DND-41 (cell line): ENCODE results near the gene FGFBP2.

ENCODE experiments used
- ATAC-seq: fragments of 200-7000 bp; cut with Tn5 transposase; 3 replicates; pipeline ENCODE4 v1.9.1; 2021; ENCODE audit warnings: low read depth; ENCODE audit not compliant: insufficient read depth
- DNase-seq: peaks from one replicate; pipeline ENCODE4 v3.0.0-alpha.2; 2020
- H2AFZ ChIP-seq: 2 replicates; pipeline ENCODE4 v1.6.0; 2012; ENCODE audit warnings: low read depth, low read length
- H3K27ac ChIP-seq: 2 replicates; pipeline ENCODE4 v1.5.1; 2012; ENCODE audit warnings: low read length, inconsistent platforms
- H3K27me3 ChIP-seq: fragments of 200-600 bp; sonication (generic); 2 replicates; pipeline ENCODE4 v1.6.0; 2012; ENCODE audit warnings: low read length, mild to moderate bottlenecking, inconsistent platforms; ENCODE audit not compliant: insufficient read depth, poor library complexity
- H3K36me3 ChIP-seq: 2 replicates; pipeline ENCODE4 v1.5.1; 2012; ENCODE audit warnings: low read length, inconsistent platforms; ENCODE audit not compliant: insufficient read depth
- H3K4me1 ChIP-seq: 2 replicates; pipeline ENCODE4 v1.5.1; 2012; ENCODE audit warnings: mild to moderate bottlenecking, low read length; ENCODE audit not compliant: insufficient read depth
- H3K4me2 ChIP-seq: 2 replicates; pipeline ENCODE4 v1.6.0; 2012; ENCODE audit warnings: mild to moderate bottlenecking, moderate library complexity, low read length, inconsistent platforms; ENCODE audit not compliant: insufficient read depth
- H3K4me3 ChIP-seq, 2 experiments: fragments of 200-600 bp in 1 of 2; shearing (Covaris generic) in 1 of 2; 2 replicates each; pipeline ENCODE4 v1.5.1; 2012 to 2016; ENCODE audit warnings: inconsistent platforms in 2 of 2, low read length in 2 of 2, mild to moderate bottlenecking in 2 of 2, low read depth in 1 of 2, moderate library complexity in 1 of 2
- H3K79me2 ChIP-seq: 2 replicates; pipeline ENCODE4 v1.6.0; 2012; ENCODE audit warnings: low read length, inconsistent platforms; ENCODE audit not compliant: insufficient read depth
- H3K9ac ChIP-seq: 2 replicates; pipeline ENCODE4 v1.6.0; 2012; ENCODE audit warnings: low read depth, mild to moderate bottlenecking, inconsistent platforms, low read length, moderate library complexity
- H3K9me3 ChIP-seq: 2 replicates; pipeline ENCODE4 v1.5.1; 2012; ENCODE audit warnings: low read length, moderate library complexity, mild to moderate bottlenecking, inconsistent platforms; ENCODE audit not compliant: insufficient read depth, severe bottlenecking
- H4K20me1 ChIP-seq: 2 replicates; pipeline ENCODE4 v1.6.0; 2012; ENCODE audit warnings: low read length; ENCODE audit not compliant: insufficient read depth
- EZH2 ChIP-seq: IDR thresholded peaks from 3 replicates; pipeline ENCODE4 v1.6.1; 2012; ENCODE audit warnings: borderline replicate concordance, low read depth, mild to moderate bottlenecking, moderate library complexity, low read length, inconsistent platforms; ENCODE audit not compliant: severe bottlenecking
- TF ChIP-seq, protein P1 (sequence below): IDR thresholded peaks from 2 replicates; pipeline ENCODE4 v1.5.1; 2012; ENCODE audit warnings: borderline replicate concordance, low read length, moderate library complexity, mild to moderate bottlenecking; ENCODE audit not compliant: poor library complexity, severe bottlenecking; ENCODE audit errors: extremely low read depth

The FGFBP2 gene

DNA sequence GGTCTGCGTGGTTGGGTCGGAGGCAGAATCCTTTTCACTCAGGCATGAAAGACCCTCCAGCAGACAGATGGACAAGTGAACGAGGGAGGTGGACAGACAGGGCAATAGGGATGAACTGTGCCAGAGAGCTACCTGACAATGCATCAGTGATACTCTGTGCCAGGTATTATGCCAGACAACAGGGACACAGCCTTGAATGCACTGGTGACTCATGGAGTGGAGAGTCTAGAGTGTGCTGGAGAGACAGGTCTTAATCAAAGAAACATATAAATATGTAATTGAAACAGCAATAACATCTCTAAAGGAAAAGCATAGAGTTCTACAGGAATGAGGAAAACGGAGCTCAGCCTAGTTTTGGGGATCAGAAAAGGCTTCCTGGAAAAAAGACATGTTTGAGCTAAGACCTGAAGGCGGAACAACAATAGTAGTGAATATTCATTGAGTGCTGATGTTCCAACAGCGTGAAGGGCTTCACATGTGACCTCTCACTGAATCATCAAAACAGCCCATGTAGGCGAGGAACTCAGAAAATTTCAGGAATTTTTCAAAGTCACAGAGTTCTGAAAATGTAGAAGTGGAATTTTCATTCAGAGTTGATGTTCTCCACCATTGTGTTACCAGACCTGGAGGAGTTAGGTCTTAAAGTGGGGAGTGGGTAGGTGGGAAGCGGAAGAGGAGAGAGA is 20.0 kb upstream of the FGFBP2 start:
- Histone ChIP-seq H3K4me2 (no peak overlapping the region), H3K36me3 (no peaks in the 10 kb centered on the region), H3K9me3 (no peaks in the 10 kb centered on the region), H3K79me2 (no peaks in the 10 kb centered on the region), H4K20me1 (no peaks in the 10 kb centered on the region), H3K27ac (no peak overlapping the region), H3K4me1 (no peaks in the 10 kb centered on the region), H3K4me3 (no peak overlapping the region), H2AFZ (no peak overlapping the region), H3K9ac (no peak overlapping the region), H3K27me3 (peaks cover 26% of the 10 kb centered on the region)
- TF ChIP-seq, protein P1, sequence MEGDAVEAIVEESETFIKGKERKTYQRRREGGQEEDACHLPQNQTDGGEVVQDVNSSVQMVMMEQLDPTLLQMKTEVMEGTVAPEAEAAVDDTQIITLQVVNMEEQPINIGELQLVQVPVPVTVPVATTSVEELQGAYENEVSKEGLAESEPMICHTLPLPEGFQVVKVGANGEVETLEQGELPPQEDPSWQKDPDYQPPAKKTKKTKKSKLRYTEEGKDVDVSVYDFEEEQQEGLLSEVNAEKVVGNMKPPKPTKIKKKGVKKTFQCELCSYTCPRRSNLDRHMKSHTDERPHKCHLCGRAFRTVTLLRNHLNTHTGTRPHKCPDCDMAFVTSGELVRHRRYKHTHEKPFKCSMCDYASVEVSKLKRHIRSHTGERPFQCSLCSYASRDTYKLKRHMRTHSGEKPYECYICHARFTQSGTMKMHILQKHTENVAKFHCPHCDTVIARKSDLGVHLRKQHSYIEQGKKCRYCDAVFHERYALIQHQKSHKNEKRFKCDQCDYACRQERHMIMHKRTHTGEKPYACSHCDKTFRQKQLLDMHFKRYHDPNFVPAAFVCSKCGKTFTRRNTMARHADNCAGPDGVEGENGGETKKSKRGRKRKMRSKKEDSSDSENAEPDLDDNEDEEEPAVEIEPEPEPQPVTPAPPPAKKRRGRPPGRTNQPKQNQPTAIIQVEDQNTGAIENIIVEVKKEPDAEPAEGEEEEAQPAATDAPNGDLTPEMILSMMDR, result no peak
- no peak for TF ChIP-seq EZH2
- ATAC-seq, result no peak
- DNase-seq, result no peak

DNA sequence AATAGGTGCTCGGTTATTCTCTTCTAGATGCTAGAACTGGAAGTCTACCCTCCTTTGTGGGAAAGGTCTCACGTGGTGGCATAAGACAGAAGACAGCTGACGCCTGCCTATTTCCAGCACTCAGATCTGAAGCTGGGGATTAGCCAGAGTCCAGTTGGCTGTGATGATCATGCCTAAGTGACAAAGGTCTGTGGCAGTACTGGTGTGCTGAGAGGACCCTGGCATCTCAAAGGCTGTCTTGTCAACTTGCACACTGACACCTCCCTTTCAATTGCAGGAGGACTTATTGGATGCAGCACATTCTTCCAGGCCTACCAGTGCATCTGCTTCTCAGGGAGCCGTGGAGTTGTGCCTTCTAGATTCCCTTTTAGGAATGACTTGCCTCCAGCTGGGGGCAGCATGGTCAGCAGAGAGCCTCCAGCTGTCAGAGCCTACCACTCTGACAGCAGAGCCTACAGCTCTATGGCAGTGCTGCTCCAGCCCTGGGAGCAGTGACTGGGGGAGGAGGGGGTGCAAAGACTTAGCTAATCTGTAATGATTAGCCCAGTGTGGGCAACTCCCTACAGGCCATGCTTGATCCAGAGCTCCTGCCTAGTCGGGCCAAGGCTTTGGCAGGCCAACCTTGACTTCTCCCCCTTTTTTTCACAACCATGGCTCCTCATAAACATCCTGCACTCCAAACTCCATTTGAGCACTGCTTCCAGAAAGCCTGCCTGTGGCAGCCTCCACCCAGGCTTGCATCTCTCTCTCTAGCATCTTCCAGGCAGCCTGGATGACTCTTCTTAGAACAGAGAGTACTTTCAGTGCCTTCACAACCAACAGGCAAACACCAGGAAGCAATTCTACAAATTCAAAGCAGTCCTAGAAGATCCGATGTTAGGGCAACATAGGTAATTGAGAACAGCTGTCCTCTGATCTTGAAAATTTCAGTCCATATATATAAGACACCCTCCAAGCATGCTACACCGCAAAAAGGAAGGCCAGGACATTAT is 13.8 kb upstream of the FGFBP2 start:
- Histone ChIP-seq H3K36me3 (no peaks in the 10 kb centered on the region), H3K27ac (no peak overlapping the region), H3K4me2 (no peak overlapping the region), H3K9ac (no peak overlapping the region), H3K4me3 (no peak overlapping the region), H3K79me2 (no peaks in the 10 kb centered on the region), H3K9me3 (no peaks in the 10 kb centered on the region), H3K27me3 (peaks cover 19% of the 10 kb centered on the region), H2AFZ (no peak overlapping the region), H3K4me1 (no peaks in the 10 kb centered on the region), H4K20me1 (no peaks in the 10 kb centered on the region)
- no peak for ATAC-seq
- TF ChIP-seq, protein P1, result no peak
- TF ChIP-seq EZH2, result no peak
- no peak for DNase-seq

DNA sequence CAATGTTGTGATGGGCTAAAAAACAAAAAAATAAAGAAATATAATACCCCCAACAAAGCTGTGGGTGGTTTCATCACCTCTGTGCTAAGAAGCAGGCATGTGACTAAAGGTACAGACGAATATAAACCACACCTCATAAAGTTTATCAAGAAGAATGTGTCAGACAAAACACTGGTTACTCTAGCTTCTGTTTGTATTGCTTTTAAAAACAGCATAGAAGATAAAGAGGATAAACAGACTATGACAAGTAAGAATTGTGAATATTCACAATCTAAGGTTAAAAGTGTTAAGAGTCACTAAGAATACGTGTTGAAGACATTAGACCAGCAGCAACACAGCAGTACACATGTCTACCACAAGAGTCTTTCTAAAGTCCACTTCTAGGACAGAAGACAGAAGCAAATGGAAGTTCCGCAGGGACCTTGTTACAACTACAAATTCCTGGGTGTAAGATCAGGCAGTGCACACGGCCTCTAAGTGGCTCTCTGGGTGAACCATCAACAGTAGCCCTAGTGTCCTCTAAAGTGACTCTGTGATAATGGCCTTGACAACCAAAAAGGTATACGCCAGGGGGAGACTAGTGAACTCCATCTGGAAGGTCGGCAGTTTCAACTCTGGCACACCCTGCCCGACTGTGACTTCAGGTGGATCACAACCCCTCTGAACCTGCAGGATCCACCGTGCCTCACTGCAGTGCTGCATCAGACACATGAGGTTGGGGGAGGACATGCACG is 8.3 kb upstream of the FGFBP2 start:
- ATAC-seq (no peak), DNase-seq (no peak)
- Histone ChIP-seq H4K20me1 (no peaks in the 10 kb centered on the region), H2AFZ (no peak overlapping the region), H3K79me2 (no peaks in the 10 kb centered on the region), H3K36me3 (no peaks in the 10 kb centered on the region), H3K4me1 (no peaks in the 10 kb centered on the region), H3K4me2 (no peak overlapping the region), H3K9ac (no peak overlapping the region), H3K9me3 (no peaks in the 10 kb centered on the region), H3K27me3 (peaks cover 31% of the 10 kb centered on the region), H3K4me3 (no peak overlapping the region), H3K27ac (no peak overlapping the region)
- no peak for TF ChIP-seq EZH2
- TF ChIP-seq, protein P1, result no peak
